HepG2 (cell line): Measurements from ENCODE around the gene TPRN. TPM values are rescaled to one million over a fixed set of nuclear protein-coding genes. Genes with fewer than 3 reads are reported as not detected.

Source experiments
- CENPBD1 ChIP-seq: sonication (generic); formaldehyde crosslinking; IDR thresholded peaks from 2 replicates; pipeline ENCODE4 v1.8.0; 2022; ENCODE audit warnings: missing genetic modification reagents, low read depth, mild to moderate bottlenecking, borderline replicate concordance
- CSRNP2 ChIP-seq: sonication (generic); formaldehyde crosslinking; conservative IDR thresholded peaks from 2 replicates; pipeline ENCODE4 v1.8.0; 2022; ENCODE audit warnings: low read depth, missing genetic modification reagents
- FIP1L1 ChIP-seq: fragments of 200-400 bp; formaldehyde crosslinking; IDR thresholded peaks from 2 replicates; pipeline ENCODE4 v1.6.1; 2018; ENCODE audit warnings: low read depth, mild to moderate bottlenecking, low read length, moderate library complexity, borderline replicate concordance; ENCODE audit not compliant: insufficient read depth
- KDM1A ChIP-seq: IDR thresholded peaks from 2 replicates; pipeline ENCODE4 v1.6.1; 2016; ENCODE audit warnings: missing compliant biosample characterization
- MEIS1 ChIP-seq: sonication (generic); formaldehyde crosslinking; IDR thresholded peaks from 2 replicates; pipeline ENCODE4 v1.9.0; 2021; ENCODE audit warnings: mild to moderate bottlenecking, missing genetic modification reagents, moderate library complexity, borderline replicate concordance
- MXD3 ChIP-seq: IDR thresholded peaks from 2 replicates; pipeline ENCODE4 v1.6.1; 2016; ENCODE audit warnings: mild to moderate bottlenecking, missing biosample characterization, missing genetic modification reagents
- PHB2 ChIP-seq: fragments of 450-650 bp; IDR thresholded peaks from 2 replicates; pipeline ENCODE4 v1.6.1; 2018; ENCODE audit not compliant: partially characterized antibody
- PREB ChIP-seq: sonication (generic); formaldehyde crosslinking; IDR thresholded peaks from 2 replicates; pipeline ENCODE4 v1.4.0; 2020; ENCODE audit warnings: missing genetic modification reagents
- SATB2 ChIP-seq: sonication (generic); formaldehyde crosslinking; IDR thresholded peaks from 2 replicates; pipeline ENCODE4 v1.5.0; 2020; ENCODE audit warnings: missing genetic modification reagents
- TBX2 ChIP-seq: sonication (generic); formaldehyde crosslinking; IDR thresholded peaks from 2 replicates; pipeline ENCODE4 v1.5.0; 2020; ENCODE audit warnings: missing genetic modification reagents, mild to moderate bottlenecking, borderline replicate concordance
- YEATS4 ChIP-seq: sonication (generic); formaldehyde crosslinking; IDR thresholded peaks from 2 replicates; pipeline ENCODE4 v1.4.0; 2020; ENCODE audit warnings: missing genetic modification reagents, borderline replicate concordance
- ZC3H13 ChIP-seq: sonication (generic); formaldehyde crosslinking; IDR thresholded peaks from 2 replicates; pipeline ENCODE4 v1.8.1; 2023; ENCODE audit warnings: mild to moderate bottlenecking, missing genetic modification reagents, moderate library complexity
- ZFP36 ChIP-seq: fragments of 150-350 bp; IDR thresholded peaks from 2 replicates; pipeline ENCODE4 v1.6.1; 2018; ENCODE audit warnings: borderline replicate concordance, low read length, low read depth; ENCODE audit not compliant: partially characterized antibody
- ZNF317 ChIP-seq: sonication (generic); formaldehyde crosslinking; IDR thresholded peaks from 2 replicates; pipeline ENCODE4 v1.5.0; 2020; ENCODE audit warnings: mild to moderate bottlenecking, missing genetic modification reagents
- ZNF577 ChIP-seq: sonication (generic); formaldehyde crosslinking; IDR thresholded peaks from 2 replicates; pipeline ENCODE4 v1.4.0; 2020; ENCODE audit warnings: mild to moderate bottlenecking, low read depth, missing genetic modification reagents, borderline replicate concordance
- ZNF674 ChIP-seq: sonication (generic); formaldehyde crosslinking; IDR thresholded peaks from 2 replicates; pipeline ENCODE4 v1.5.0; 2020; ENCODE audit warnings: low read depth, mild to moderate bottlenecking, missing genetic modification reagents
- ZNF678 ChIP-seq: sonication (generic); formaldehyde crosslinking; IDR thresholded peaks from 2 replicates; pipeline ENCODE4 v1.4.0; 2020; ENCODE audit warnings: mild to moderate bottlenecking, missing genetic modification reagents
- ZNF749 ChIP-seq: sonication (generic); formaldehyde crosslinking; IDR thresholded peaks from 2 replicates; pipeline ENCODE4 v1.8.0; 2022; ENCODE audit warnings: mild to moderate bottlenecking, missing genetic modification reagents, moderate library complexity, borderline replicate concordance
- ZNF768 ChIP-seq: sonication (generic); formaldehyde crosslinking; IDR thresholded peaks from 2 replicates; pipeline ENCODE4 v1.4.0; 2020; ENCODE audit warnings: missing genetic modification reagents
- ZNF776 ChIP-seq: sonication (generic); formaldehyde crosslinking; IDR thresholded peaks from 2 replicates; pipeline ENCODE4 v1.4.0; 2020; ENCODE audit warnings: mild to moderate bottlenecking, missing genetic modification reagents
- ZSCAN25 ChIP-seq: sonication (generic); formaldehyde crosslinking; IDR thresholded peaks from 2 replicates; pipeline ENCODE4 v1.8.0; 2022; ENCODE audit warnings: mild to moderate bottlenecking, missing genetic modification reagents
- ZSCAN5A ChIP-seq: sonication (generic); formaldehyde crosslinking; IDR thresholded peaks from 2 replicates; pipeline ENCODE4 v1.8.0; 2022; ENCODE audit warnings: mild to moderate bottlenecking, missing genetic modification reagents, borderline replicate concordance
- polyA plus RNA-seq, 8 experiments: library from polyadenylated mRNA; depleted of rRNA in 3 of 8; stranded (reverse) in 7 of 8; unstranded in 1 of 8; fragments of >200 nt; fragmentation: Illumina TruSeq in 4 of 8; extraction: Trizol in 4 of 8; gene quantifications; 2 replicates each; pipeline versions ENCODE4 v1.2.1 to v1.2.3, GENCODE V29; 2011 to 2016; ENCODE audit warnings: low read depth in 4 of 8, missing spikeins in 1 of 8, mixed read lengths in 1 of 8; ENCODE audit not compliant: insufficient read depth in 1 of 8
- total RNA-seq, 5 experiments: library from RNA; depleted of rRNA; stranded (reverse); fragments of >200 nt; fragmentation: Illumina TruSeq; extraction: Trizol; gene quantifications; 2 replicates each; pipeline ENCODE4 v1.2.3, GENCODE V29; 2016; ENCODE audit warnings: low read depth in 1 of 5

The TPRN gene
- total and polyA plus RNA-seq, 2 of the 13 experiments (the other 11 are each of a cell fraction or from before 2014, with no cell fraction given) = 10.1 to 19.2 TPM

- TF ChIP-seq ZFP36 (no peak), KDM1A (CRISPR knock-in tag) (no peak), ZNF577 (CRISPR knock-in tag) (no peak), ZNF776 (CRISPR knock-in tag) (no peak), ZNF317 (CRISPR knock-in tag) (no peak), ZNF749 (CRISPR knock-in tag) (no peak), ZNF674 (CRISPR knock-in tag) (no peak), CENPBD1 (CRISPR knock-in tag) (no peak), ZNF768 (CRISPR knock-in tag) (no peak), MXD3 (no peak; the same call in none of the 2 replicates), SATB2 (no peak), ZSCAN25 (CRISPR knock-in tag) (peak; percentile 97), PREB (CRISPR knock-in tag) (no peak), CSRNP2 (CRISPR knock-in tag) (no peak), ZNF678 (0 out of 2 replicates have a peak, but pooled peaks have one; percentile 49), MEIS1 (CRISPR knock-in tag) (peak; percentile 61; the same call in 1 of the 2 replicates), PHB2 (no peak), YEATS4 (CRISPR knock-in tag) (no peak), FIP1L1 (0 out of 2 replicates have a peak, but pooled peaks have one; percentile 11), ZC3H13 (CRISPR knock-in tag) (peak; percentile 18), ZSCAN5A (CRISPR knock-in tag) (no peak), TBX2 (CRISPR knock-in tag) (peak; percentile 39)
These were observed 22.8 kb upstream of the TPRN start (continued) for GRCh38 chr9:137223078-137223970.
